ENCODE data around the gene CTDP1.

Gene CTDP1

GRCh38 chr18:79683626-79684282, 4.2 kb downstream of the CTDP1 start:
- no peak overlapping the region for H3K4me3 ChIP-seq (ENCODE audit: low read length)
- no peak for DNase-seq (ENCODE audit: low read depth)
- TF ChIP-seq CTCF (conservative IDR thresholded peaks at IDR 0.05; ENCODE audit: low read depth, low read length), result no peak

GRCh38 chr18:79684283-79684631, 4.7 kb downstream of the CTDP1 start:
- no peak overlapping the region for H3K4me3 ChIP-seq (ENCODE audit: low read length)
- no peak for TF ChIP-seq CTCF (conservative IDR thresholded peaks at IDR 0.05; ENCODE audit: low read depth, low read length)
- DNase-seq (ENCODE audit: low read depth), result no peak

GRCh38 chr18:79684787-79685186, 5.2 kb downstream of the CTDP1 start:
- TF ChIP-seq CTCF (conservative IDR thresholded peaks at IDR 0.05; ENCODE audit: low read depth, low read length), result no peak
- DNase-seq (ENCODE audit: low read depth), result no peak
- H3K4me3 ChIP-seq (ENCODE audit: low read length), result no peak overlapping the region

GRCh38 chr18:79685281-79685680, 5.7 kb downstream of the CTDP1 start:
- DNase-seq (ENCODE audit: low read depth), result no peak
- no peak overlapping the region for H3K4me3 ChIP-seq (ENCODE audit: low read length)
- TF ChIP-seq CTCF (conservative IDR thresholded peaks at IDR 0.05; ENCODE audit: low read depth, low read length), result no peak

GRCh38 chr18:79685971-79686370, 6.4 kb downstream of the CTDP1 start:
- H3K4me3 ChIP-seq (ENCODE audit: low read length), result no peak overlapping the region
- no peak for DNase-seq (ENCODE audit: low read depth)
- TF ChIP-seq CTCF (conservative IDR thresholded peaks at IDR 0.05; ENCODE audit: low read depth, low read length), result no peak

- TF ChIP-seq CTCF (conservative IDR thresholded peaks at IDR 0.05; ENCODE audit: low read depth, low read length), result no peak
- H3K4me3 ChIP-seq (ENCODE audit: low read length), result no peak overlapping the region
- no peak for DNase-seq (ENCODE audit: low read depth)
Observed at GRCh38 chr18:79687806-79688205, 8.2 kb downstream of the CTDP1 start.

- DNase-seq (ENCODE audit: low read depth), result no peak
- no peak for TF ChIP-seq CTCF (conservative IDR thresholded peaks at IDR 0.05; ENCODE audit: low read depth, low read length)
- no peak overlapping the region for H3K4me3 ChIP-seq (ENCODE audit: low read length)
Observed at GRCh38 chr18:79690071-79690470, 10.5 kb downstream of the CTDP1 start.
